Measurements from ENCODE around the gene MEGF6. TPM values are rescaled to one million over a fixed set of nuclear protein-coding genes. Genes with fewer than 3 reads are reported as not detected.

Gene MEGF6
- total RNA-seq, 2 experiments from 2014 or later = 57.5 to 62.2 TPM

- intact Hi-C loops (cut with DNase I, micrococcal nuclease) = no loop called here
- no peak for TF ChIP-seq CTCF (IDR thresholded peaks at IDR 0.05)
- Histone ChIP-seq H3K9me3 (ENCODE audit: control insufficient read depth in 1 of 2, insufficient read depth in 1 of 2, low read length in 2 of 2) (no peaks in the 10 kb centered on the region), H3K4me1 (ENCODE audit: insufficient read depth, low read length) (no peaks in the 10 kb centered on the region), H3K36me3 (ENCODE audit: insufficient read depth, low read length) (no peaks in the 10 kb centered on the region), H3K27ac (ENCODE audit: low read depth in 1 of 2, low read length in 2 of 2) (no peak overlapping the region), H3K27me3 (ENCODE audit: control insufficient read depth in 1 of 2, insufficient read depth in 2 of 2, low read length in 2 of 2) (no peaks in the 10 kb centered on the region), H3K4me3 (ENCODE audit: low read length) (no peak overlapping the region)
- H3K27me3 Mint-ChIP-seq = no peaks in the 10 kb centered on the region
- H3K9me3 Mint-ChIP-seq = no peaks in the 10 kb centered on the region
- H3K27ac Mint-ChIP-seq = no peak overlapping the region
- ATAC-seq (ENCODE audit: poor library complexity) = no peak
- no peaks in the 10 kb centered on the region for H3K4me1 Mint-ChIP-seq (ENCODE audit: low read depth)
- ChIA-PET POLR2A (interaction anchor here (0.9 to 1.1 kb wide), 2 partner anchors 9 to 11 kb away, joined by 3 to 5 read pairs; no protein-coding TSS in a partner anchor), CTCF (no interaction called here)
- no peak overlapping the region for H3K4me3 Mint-ChIP-seq
- peaks cover 5% of the 10 kb centered on the region for H3K36me3 Mint-ChIP-seq (ENCODE audit: low read depth)
- DNase-seq = no peak
These were observed 109.9 kb downstream of the MEGF6 start for GRCh38 chr1:3501437-3501836.

GRCh38 chr1:3500265-3500835 lies 111.0 kb downstream of the MEGF6 start:
- intact Hi-C loops (cut with DNase I, micrococcal nuclease) = no loop called here
- CTCF ChIA-PET = no interaction called here

GRCh38 chr1:3499611-3500010 lies 111.7 kb downstream of the MEGF6 start:
- peaks cover 5% of the 10 kb centered on the region for H3K36me3 Mint-ChIP-seq (ENCODE audit: low read depth)
- Histone ChIP-seq H3K9me3 (ENCODE audit: control insufficient read depth in 1 of 2, insufficient read depth in 1 of 2, low read length in 2 of 2) (no peaks in the 10 kb centered on the region), H3K4me3 (ENCODE audit: low read length) (no peak overlapping the region), H3K36me3 (ENCODE audit: insufficient read depth, low read length) (no peaks in the 10 kb centered on the region), H3K27me3 (ENCODE audit: control insufficient read depth in 1 of 2, insufficient read depth in 2 of 2, low read length in 2 of 2) (no peaks in the 10 kb centered on the region), H3K4me1 (ENCODE audit: insufficient read depth, low read length) (no peaks in the 10 kb centered on the region), H3K27ac (ENCODE audit: low read depth in 1 of 2, low read length in 2 of 2) (no peak overlapping the region)
- no peak overlapping the region for H3K27ac Mint-ChIP-seq
- no peak overlapping the region for H3K4me3 Mint-ChIP-seq
- ATAC-seq (ENCODE audit: poor library complexity) (no peak), DNase-seq (no peak)
- intact Hi-C loops (cut with DNase I, micrococcal nuclease) = no loop called here
- no peaks in the 10 kb centered on the region for H3K4me1 Mint-ChIP-seq (ENCODE audit: low read depth)
- H3K9me3 Mint-ChIP-seq = no peaks in the 10 kb centered on the region
- TF ChIP-seq CTCF (IDR thresholded peaks at IDR 0.05) = no peak
- no peaks in the 10 kb centered on the region for H3K27me3 Mint-ChIP-seq
- ChIA-PET POLR2A (no interaction called here), CTCF (no interaction called here)

More at GRCh38 chr1:3500265-3500835, 111.0 kb downstream of the MEGF6 start:
- Mint-ChIP-seq H3K27ac (no peak overlapping the region), H3K27me3 (no peaks in the 10 kb centered on the region), H3K36me3 (ENCODE audit: low read depth) (peaks cover 5% of the 10 kb centered on the region), H3K4me1 (ENCODE audit: low read depth) (no peaks in the 10 kb centered on the region), H3K4me3 (no peak overlapping the region), H3K9me3 (no peaks in the 10 kb centered on the region)
- TF ChIP-seq CTCF (IDR thresholded peaks at IDR 0.05) = no peak
- DNase-seq = no peak
- Histone ChIP-seq H3K36me3 (ENCODE audit: insufficient read depth, low read length) (no peaks in the 10 kb centered on the region), H3K9me3 (ENCODE audit: control insufficient read depth in 1 of 2, insufficient read depth in 1 of 2, low read length in 2 of 2) (no peaks in the 10 kb centered on the region), H3K27ac (ENCODE audit: low read depth in 1 of 2, low read length in 2 of 2) (no peak overlapping the region), H3K4me1 (ENCODE audit: insufficient read depth, low read length) (no peaks in the 10 kb centered on the region), H3K4me3 (ENCODE audit: low read length) (no peak overlapping the region), H3K27me3 (ENCODE audit: control insufficient read depth in 1 of 2, insufficient read depth in 2 of 2, low read length in 2 of 2) (no peaks in the 10 kb centered on the region)
- ATAC-seq (ENCODE audit: poor library complexity) = no peak
- POLR2A ChIA-PET = no interaction called here

All from CD4-positive, alpha-beta T cell (primary cell).